ENCODE data around the gene TOM1L1. TPM values are rescaled to one million over a fixed set of nuclear protein-coding genes. Genes with fewer than 3 reads are reported as not detected.

TOM1L1 gene
- total RNA-seq, 1 donor from 2014 or later: 17.7 TPM

GRCh38 chr17:54968262-54968987 lies 67.8 kb downstream of the TOM1L1 start, which contains the start of the genes COX11 and STXBP4:
Gene COX11, minus strand, starts transcription at chr17:54968654. Its CDS starts 8 bp downstream, at chr17:54968646.
Gene STXBP4, plus strand, starts transcription at chr17:54968765. Its CDS starts 17,455 bp downstream, at chr17:54986220.
- Histone ChIP-seq H3K27me3 (no peaks in the 10 kb centered on the region), H3K36me3 (peaks cover 0 to 7% of the 10 kb centered on the region in 2 donors), H3K9me3 (no peaks in the 10 kb centered on the region), H3K4me3 (peak within 1 kb of the TSS; percentile 69 to 92), H3K4me1 (peaks cover 31% of the 10 kb centered on the region), H3K27ac (peak within 1 kb of the TSS; percentile 81)
- intact Hi-C loops (cut with DNase I): no loop called here
- peak in 1 of 2 donors; percentile 96 for DNase-seq (ENCODE audit: extremely low spot score in 2 of 2)
- TF ChIP-seq, protein P1, sequence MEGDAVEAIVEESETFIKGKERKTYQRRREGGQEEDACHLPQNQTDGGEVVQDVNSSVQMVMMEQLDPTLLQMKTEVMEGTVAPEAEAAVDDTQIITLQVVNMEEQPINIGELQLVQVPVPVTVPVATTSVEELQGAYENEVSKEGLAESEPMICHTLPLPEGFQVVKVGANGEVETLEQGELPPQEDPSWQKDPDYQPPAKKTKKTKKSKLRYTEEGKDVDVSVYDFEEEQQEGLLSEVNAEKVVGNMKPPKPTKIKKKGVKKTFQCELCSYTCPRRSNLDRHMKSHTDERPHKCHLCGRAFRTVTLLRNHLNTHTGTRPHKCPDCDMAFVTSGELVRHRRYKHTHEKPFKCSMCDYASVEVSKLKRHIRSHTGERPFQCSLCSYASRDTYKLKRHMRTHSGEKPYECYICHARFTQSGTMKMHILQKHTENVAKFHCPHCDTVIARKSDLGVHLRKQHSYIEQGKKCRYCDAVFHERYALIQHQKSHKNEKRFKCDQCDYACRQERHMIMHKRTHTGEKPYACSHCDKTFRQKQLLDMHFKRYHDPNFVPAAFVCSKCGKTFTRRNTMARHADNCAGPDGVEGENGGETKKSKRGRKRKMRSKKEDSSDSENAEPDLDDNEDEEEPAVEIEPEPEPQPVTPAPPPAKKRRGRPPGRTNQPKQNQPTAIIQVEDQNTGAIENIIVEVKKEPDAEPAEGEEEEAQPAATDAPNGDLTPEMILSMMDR (IDR thresholded peaks at IDR 0.05): no peak
- peak; percentile 89 to 91 for TF ChIP-seq POLR2AphosphoS5 (IDR thresholded peaks at IDR 0.05; ENCODE audit: insufficient read depth in 1 of 2, low read depth in 1 of 2)
- TF ChIP-seq POLR2A (IDR thresholded peaks at IDR 0.05): peak in 1 of 2 donors; percentile 49

- TF ChIP-seq POLR2AphosphoS5 (IDR thresholded peaks at IDR 0.05; ENCODE audit: insufficient read depth in 1 of 2, low read depth in 1 of 2) (no peak), POLR2A (IDR thresholded peaks at IDR 0.05) (no peak)
- TF ChIP-seq, protein P1 (IDR thresholded peaks at IDR 0.05): no peak
- Histone ChIP-seq H3K4me1 (peaks cover 31% of the 10 kb centered on the region), H3K36me3 (peaks cover 0 to 6% of the 10 kb centered on the region in 2 donors), H3K27me3 (no peaks in the 10 kb centered on the region), H3K4me3 (peak overlapping the region; percentile 69 to 92), H3K9me3 (no peaks in the 10 kb centered on the region), H3K27ac (peak overlapping the region; percentile 81)
- DNase-seq (ENCODE audit: extremely low spot score in 2 of 2): no peak
- intact Hi-C loops (cut with DNase I): no loop called here
Observed at GRCh38 chr17:54968988-54969332, 68.3 kb downstream of the TOM1L1 start.

DNA sequence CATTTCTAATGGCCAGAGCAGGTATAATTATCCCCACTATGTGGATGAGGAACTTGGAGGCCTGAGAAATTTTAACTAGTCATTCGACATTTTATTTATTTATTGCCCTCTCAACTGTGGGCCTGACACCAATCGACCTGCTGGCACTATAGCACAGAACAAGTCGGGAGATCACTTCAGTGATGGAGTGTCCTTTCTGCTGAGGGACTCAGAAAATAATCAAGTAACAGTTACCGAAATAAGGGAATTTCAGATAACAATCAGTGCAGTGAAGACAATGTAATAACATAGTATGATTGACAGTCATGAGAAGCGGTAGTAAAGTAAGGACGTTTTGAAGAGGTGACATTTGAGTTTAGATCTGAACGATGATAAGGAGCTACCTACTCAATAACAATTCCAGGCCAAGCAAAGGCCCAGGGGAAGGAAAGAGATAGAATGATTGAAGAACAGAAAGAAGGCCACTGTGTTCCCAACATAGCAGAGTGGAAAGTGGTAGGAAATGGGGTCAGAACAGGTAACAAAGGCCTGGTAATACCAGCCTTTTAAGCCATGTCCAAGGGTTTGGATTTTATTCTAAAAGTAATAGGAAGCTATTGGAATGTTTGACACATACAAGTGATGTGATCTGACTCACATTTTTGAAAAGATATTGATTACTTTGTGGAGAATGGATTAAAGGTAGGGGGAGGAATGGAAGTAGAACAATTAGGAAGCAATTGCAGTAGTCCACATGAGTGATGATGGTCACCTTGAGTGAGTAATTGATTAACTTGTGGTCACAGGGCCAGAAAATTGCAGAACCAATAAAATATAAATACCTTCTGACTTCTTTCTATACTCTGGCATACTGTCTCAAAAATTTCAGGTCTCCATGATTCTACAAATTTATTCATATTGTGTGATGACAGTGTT lies 69.3 kb downstream of the TOM1L1 start:
- Histone ChIP-seq H3K36me3 (no peaks in the 10 kb centered on the region), H3K27ac (peak overlapping the region; percentile 81), H3K9me3 (no peaks in the 10 kb centered on the region), H3K4me1 (peaks cover 31% of the 10 kb centered on the region), H3K4me3 (peak overlapping the region; percentile 69 to 92), H3K27me3 (no peaks in the 10 kb centered on the region)
- intact Hi-C loops (cut with DNase I): no loop called here
- DNase-seq (ENCODE audit: extremely low spot score in 2 of 2): no peak
- no peak for TF ChIP-seq POLR2AphosphoS5 (IDR thresholded peaks at IDR 0.05; ENCODE audit: insufficient read depth in 1 of 2, low read depth in 1 of 2)
- no peak for TF ChIP-seq POLR2A (IDR thresholded peaks at IDR 0.05)
- TF ChIP-seq, protein P1 (IDR thresholded peaks at IDR 0.05): no peak

DNA sequence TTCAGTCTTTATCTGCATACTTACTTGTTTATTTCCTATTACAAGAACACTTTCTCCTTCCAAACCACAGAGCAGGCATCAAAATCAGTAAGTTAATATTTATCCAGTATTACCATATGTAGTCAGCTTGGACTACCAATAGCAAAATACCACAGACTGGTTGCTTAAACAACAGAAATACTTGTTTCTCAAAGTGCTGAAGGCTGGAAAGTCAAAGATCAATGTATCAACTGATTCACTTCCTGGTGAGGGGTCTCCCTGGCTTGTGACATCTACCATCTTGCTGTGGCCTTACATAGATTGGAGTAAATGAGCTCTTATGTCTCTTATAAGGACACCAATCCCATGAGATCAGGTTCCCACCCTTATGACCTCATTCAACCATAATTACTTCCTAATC lies 70.5 kb downstream of the TOM1L1 start:
- intact Hi-C loops (cut with DNase I): no loop called here

More for the DNA sequence above, 70.5 kb downstream of the TOM1L1 start:
- no peaks in the 10 kb centered on the region for H3K27me3 ChIP-seq
- TF ChIP-seq POLR2AphosphoS5 (IDR thresholded peaks at IDR 0.05; ENCODE audit: insufficient read depth in 1 of 2, low read depth in 1 of 2) (no peak), POLR2A (IDR thresholded peaks at IDR 0.05) (no peak)
- TF ChIP-seq, protein P1 (IDR thresholded peaks at IDR 0.05): no peak
- no peaks in the 10 kb centered on the region for H3K9me3 ChIP-seq
- no peak overlapping the region for H3K27ac ChIP-seq
- H3K4me1 ChIP-seq: peaks cover 27% of the 10 kb centered on the region
- DNase-seq (ENCODE audit: extremely low spot score in 2 of 2): no peak
- no peak overlapping the region for H3K4me3 ChIP-seq
- H3K36me3 ChIP-seq: no peaks in the 10 kb centered on the region

All from vagina (tissue), 2 donors.